ENCODE data around the gene TESPA1.

The TESPA1 gene

GRCh38 chr12:54983536-54984101 is 943 bp downstream of the TESPA1 start:
- no peak for DNase-seq (ENCODE audit: low read depth)

DNA sequence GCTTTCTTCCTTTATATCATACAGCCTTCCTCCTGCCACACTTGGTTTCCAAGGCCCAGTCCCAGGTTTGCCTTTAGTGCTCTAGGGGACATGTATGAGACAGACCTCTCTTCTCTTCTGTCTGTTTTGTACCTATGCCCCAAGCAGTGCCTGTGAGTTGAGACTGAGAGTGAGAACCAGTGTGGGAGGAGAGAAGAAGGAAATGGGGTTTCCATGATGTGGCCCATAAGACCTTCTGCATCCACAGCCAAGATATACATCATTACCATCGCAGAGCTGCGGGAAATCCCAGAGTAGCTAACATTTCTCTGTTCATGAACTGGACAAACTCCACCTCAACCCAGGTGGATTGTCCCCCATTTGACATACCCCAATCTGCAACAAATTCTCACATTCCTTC is 2.8 kb downstream of the TESPA1 start:
- DNase-seq (ENCODE audit: low read depth) = no peak

- DNase-seq (ENCODE audit: low read depth) = peak; percentile 35
These were observed 4.2 kb downstream of the TESPA1 start for GRCh38 chr12:54980341-54980740.

- DNase-seq (ENCODE audit: low read depth) = no peak
These were observed 6.7 kb downstream of the TESPA1 start for GRCh38 chr12:54977857-54978256.

DNA sequence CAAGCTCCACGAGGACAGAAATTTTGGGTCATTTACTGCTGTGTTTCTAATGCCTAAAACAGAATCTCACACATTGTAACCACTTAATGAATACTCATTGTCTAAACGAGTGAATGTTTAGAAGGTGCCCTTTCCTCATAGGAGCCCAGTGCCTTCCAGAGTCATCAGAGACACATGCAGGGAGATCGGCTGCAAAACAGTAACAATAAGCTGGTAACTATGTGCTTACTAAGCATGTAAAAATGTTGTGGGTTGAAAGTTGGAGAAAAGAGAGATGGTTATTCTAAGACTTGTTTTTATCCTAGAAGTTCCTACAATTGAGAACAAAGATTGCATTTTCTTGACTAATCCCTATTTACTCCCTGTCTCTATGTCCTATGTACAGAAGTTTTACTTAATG is 7.4 kb downstream of the TESPA1 start:
- DNase-seq (ENCODE audit: low read depth) = peak; percentile 76

GRCh38 chr12:54975875-54976274 is 8.7 kb downstream of the TESPA1 start:
- DNase-seq (ENCODE audit: low read depth) = no peak

DNA sequence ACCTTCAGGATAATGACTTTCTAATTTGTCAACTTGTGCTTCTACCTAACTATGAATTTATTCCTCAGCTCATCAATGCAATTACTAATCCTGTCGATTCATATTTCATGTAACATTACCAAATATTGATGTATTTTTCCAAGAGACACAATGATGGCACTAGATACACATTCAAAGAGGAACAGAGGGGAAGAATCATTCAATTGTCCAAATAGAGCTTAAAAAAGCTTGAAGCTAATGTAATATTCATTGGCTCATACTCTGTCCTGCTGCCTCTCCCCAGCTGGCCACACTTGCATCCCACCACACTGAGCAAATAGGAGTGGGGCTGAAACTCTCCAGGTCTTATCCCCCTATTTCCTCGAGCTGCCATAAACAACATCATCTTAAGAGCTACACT is 9.3 kb downstream of the TESPA1 start:
- no peak for DNase-seq (ENCODE audit: low read depth)

GRCh38 chr12:54974279-54974678 is 10.3 kb downstream of the TESPA1 start:
- no peak for DNase-seq (ENCODE audit: low read depth)

DNA sequence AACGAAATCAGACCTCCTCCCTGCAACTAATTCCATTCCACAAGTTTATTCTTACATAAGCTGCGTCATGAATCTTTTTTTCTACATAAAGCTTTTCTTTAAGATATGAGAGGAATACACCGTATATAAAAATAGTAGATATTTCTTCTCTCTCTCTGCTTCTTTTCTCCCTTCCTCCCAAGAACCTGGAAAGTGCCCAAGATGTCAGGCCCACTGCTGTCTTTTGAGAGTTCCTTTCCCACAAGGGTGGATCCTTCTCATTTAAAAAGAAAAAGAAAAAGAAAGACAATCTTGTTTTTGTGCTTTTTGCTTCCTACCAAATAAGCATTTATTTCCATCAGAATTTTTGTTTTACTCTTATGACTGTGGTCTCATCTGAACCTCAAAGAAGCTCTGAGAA is 11.0 kb downstream of the TESPA1 start:
- no peak for DNase-seq (ENCODE audit: low read depth)

DNA sequence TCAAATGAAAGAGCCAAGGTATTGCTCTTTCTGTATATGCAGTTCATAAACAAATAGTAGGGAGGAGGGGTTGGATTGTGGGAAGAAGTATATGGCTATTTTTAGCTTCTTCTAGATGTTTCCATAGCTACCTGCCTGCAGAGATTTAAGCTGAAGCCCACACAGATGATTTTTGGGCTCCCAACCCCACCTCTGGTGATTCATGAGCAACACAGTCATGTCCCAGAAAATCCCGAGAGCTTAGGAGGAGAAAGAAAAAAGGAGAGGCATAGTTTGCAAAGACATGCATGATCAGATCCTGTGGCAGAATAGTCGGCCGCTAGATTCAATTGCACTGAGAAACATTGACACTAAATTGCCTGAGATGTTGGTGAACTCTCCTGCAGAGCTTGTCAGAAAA is 13.8 kb downstream of the TESPA1 start:
- DNase-seq (ENCODE audit: low read depth) = no peak

DNA sequence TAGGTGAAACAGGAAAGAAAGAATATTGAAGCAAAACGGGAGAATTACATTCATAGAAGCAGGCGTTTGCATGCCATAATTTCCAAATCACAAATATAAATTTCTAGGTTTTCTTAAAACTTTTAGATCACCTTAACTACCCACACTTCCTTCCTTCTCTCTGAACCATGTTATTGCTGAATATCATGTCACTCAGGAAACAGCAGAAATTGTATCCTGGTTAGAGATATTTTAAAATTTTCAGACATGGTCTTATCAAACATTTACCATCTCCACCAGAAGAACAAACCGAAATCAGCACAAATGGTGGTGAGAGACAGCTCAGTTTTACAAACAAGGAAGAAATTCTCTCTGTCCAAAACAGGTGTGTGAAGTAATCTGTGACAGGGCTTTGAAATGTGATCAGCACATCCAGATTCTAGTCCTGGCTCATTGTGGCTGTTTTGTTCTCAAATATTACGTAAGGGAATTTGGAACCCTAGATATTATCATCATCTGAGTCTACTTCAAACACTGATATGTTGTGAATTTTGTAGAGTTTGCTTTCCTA is 16.3 kb downstream of the TESPA1 start:
- no peak for DNase-seq (ENCODE audit: low read depth)

DNA sequence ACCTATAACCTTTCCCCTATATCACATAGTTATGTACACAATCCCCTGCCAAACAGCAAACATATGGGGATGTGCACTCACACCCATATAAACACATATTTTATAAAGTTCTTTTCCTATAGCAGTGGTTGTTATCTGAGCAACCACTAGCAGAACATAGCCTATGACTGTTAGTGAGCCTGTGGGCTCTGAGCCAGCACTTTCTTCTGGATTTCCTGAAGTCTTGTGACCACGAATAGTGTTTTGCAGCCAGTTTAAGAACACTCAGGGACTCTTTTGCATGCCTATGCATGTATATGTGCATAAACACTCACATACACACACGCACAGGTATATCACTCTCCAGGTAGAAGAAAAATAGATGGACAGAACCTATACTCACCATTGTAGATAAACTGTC is 17.1 kb downstream of the TESPA1 start:
- DNase-seq (ENCODE audit: low read depth) = peak; percentile 7

DNA sequence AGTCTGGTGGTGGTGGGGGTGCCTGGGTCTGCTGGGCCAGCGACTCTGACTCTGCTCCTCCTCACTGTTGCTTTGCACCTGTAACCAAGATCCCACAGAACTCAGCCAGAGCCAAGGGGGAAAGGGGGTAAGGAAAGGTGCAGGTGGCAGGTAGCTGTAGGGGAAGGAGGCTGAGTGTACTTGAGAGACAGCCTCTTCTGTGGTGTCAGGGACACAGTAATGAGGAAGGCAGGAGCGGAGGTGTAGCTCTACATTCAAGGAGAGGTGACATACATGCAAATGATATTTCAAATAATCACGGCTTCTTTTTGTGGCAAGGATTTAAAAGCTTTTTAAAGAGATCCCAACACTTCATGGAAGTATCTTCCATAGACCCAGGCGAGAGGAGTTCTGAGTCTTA is 23.4 kb downstream of the TESPA1 start:
- no peak for DNase-seq (ENCODE audit: low read depth)

- no peak for DNase-seq (ENCODE audit: low read depth)
These were observed 25.1 kb downstream of the TESPA1 start for GRCh38 chr12:54959291-54960018.

GRCh38 chr12:54958048-54958658 is 26.4 kb downstream of the TESPA1 start:
- peak; percentile 63 for DNase-seq (ENCODE audit: low read depth)

DNA sequence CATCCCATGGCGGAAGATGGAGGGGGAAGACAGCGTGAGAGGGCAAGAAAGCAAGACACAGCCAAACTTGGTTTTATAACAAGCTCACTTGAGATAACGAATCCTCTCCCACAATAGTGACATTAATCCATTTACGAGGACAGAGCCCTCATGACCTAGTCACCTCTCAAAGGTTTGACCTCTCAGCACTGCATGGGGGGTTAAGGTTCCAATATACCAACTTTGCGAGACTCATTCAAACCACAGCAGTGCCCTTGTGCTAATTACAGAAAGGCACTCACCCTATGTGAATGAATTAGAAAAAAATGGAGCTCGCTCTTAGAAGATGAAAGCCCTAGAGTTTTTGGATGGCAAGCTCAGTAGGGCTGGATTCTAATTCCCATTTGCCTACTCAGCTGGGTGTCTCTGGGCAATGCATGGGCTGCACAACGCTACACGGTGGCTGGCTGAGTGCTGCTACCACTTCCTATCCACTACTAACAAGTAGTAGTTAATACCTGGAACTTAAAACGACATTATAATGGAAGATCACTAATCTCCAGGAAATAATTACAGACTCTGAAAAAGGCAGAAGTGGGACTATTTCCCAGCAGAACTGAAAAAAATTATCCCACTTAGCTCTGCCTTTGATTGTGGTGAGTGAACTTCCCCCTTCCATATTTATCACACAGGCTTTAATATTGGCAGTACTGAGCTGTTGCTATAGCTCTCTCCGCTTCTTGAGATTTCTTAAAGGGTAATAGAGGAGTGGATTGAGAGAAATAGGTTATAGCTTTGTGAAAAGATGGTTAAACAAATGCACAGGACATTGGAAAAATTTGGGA is 27.5 kb downstream of the TESPA1 start:
- DNase-seq (ENCODE audit: low read depth) = no peak

DNA sequence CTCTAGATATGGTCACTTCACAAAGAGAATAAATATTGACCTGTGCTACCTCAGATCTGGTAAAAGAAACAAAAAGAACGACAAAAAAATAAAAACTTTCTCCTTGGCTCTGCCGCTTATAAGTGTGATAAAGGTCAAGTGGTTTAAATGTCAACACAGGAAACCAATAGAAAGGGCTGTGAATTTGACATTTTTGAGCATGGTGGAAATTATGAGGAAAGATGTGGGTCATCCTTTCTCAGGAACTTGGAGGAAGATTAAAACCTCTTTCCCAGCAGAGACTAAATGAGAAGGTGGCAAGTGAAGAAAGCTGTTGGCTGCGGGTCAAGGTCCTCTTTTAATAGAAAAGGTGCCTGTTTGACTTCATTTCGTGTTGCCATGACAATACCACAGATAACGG is 28.2 kb downstream of the TESPA1 start:
- DNase-seq (ENCODE audit: low read depth) = no peak

DNA sequence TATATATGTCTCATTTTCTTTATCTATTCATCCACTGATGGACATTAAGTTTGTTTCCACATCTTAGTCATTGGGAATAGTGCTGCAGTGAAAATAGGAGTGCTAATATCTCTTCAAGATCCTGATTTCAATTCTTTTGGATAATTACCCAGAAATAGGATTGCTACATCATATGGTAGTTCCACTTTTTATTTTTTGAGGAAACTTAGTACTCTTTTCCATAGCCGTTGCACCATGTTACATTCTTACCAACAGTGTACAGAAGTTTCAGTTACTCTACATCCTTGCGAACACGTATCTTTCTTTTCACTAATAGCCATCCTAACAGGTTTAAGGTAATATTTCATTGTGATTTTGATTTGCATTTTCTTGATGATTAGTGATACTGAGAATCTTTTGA is 29.8 kb downstream of the TESPA1 start:
- DNase-seq (ENCODE audit: low read depth) = no peak

DNA sequence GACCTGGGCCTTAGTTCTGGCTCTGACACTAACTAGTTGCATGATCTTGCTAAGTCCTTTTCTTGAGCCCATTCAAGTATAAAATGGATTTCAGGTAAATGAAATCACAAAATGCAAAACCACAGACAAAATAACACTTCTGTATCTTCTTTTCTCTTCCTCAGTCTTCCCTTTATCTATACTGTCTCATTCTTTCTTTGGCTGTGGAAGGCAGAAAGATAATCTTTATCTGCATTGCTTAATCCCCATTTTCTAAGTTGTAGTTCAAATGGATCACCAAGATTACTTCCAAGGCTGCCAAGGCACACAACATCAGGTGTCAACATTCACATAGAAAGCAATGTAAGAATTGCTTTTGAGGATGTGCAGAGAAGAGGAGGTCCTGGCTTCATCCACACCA is 30.3 kb downstream of the TESPA1 start:
- no peak for DNase-seq (ENCODE audit: low read depth)

DNA sequence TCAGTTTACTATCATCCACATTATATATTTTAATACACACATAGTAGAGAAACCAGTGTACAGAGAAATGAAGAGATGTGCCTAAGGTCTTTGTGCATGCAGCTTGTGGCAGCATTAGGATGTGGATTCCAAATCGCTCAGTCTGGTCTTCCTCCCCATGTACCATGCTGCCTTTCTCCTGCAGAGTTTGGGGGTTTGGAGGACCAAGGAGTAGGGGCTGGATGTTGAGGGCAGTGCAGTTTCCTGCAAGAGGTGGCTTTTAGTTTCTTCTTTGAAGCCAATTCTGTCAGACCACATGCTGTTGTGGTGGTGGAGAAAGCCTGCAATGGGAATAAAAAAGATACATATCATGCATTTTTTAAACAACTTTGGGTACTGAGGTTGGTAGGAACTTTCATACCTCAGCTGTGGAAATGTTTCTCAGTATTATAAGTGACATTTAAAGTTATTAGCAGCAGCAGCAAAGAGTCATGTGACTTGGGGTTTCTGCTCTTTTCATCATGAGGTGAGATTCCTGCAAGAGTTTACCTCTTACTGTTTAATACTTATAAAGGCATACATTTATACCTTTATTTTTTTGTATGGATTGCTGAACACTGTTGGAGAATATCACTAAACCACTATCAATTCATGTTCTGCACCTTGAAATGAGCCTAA is 34.4 kb downstream of the TESPA1 start:
- DNase-seq (ENCODE audit: low read depth) = no peak

DNA sequence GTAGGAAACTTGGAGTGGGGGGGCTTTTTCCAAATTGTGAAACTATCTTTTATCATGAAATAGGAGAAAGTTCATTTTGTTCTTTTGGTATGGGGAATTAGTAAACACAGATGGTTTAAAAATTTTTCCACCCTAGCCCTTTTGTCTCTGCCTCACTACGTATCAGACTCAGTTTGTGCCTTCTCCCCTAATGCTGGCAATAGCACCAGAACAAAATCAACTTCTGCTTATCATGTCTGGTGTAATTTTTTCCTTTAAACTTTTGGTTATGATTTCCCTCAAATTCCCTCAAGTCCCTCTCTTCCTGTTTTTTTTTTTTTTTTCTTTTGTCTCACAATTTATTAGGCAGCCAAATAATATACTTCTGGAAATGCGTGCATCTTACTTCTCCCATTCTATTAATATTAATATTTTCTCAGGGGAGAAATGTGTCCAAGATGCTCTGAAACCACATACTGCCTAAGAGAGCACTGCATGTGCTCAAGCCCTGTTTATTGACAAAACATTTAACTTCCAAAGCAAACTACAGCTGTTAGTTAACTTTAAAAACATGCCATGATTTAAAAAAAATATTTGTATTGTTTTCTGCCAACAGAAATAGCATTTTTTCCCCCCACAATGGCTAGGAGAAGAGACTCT is 35.4 kb downstream of the TESPA1 start:
- no peak for DNase-seq (ENCODE audit: low read depth)

DNA sequence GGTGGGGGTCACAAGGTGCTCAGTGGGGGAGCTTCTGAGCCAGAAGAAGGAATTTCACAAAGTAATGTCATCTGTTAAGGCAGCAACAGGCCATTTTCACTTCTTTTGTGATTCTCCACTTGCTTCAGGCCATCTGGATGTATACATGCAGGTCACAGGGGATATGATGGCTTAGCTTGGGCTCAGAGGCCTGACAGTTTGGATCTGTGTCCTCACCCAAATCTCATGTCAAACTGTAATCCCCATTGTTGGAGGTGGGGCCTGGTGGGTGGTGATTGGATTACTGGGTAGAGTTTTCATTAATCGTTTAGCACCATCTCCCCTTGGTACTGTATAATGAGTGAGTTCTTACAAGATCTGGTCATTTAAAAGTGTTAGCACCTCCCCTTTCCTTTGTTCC is 36.4 kb downstream of the TESPA1 start:
- no peak for DNase-seq (ENCODE audit: low read depth)
